ENCODE measurements around the gene GIPC3.
A peak's percentile ranks its signal among the peaks of the same experiment; 100 is the strongest.

Gene GIPC3

DNA sequence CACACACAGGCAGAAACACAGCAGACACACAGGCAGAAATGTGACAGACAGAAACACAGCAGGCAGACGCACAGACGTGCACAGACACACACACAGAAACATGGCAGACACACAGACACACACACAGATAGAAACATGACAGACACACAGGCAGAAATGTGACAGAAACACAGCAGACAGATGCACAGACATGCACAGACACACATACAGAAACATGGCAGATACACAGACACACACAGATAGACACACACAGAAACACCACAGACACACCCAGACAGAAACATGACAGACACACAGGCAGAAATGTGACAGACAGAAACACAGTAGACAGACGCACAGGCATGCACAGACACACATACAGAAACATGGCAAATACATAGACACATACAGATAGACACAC is 20.1 kb downstream of the GIPC3 start:
- DNase-seq: no peak

GRCh38 chr19:3605770-3606169 is 20.5 kb downstream of the GIPC3 start:
- no peak for DNase-seq

GRCh38 chr19:3606174-3606689 is 21.0 kb downstream of the GIPC3 start:
- DNase-seq: no peak

GRCh38 chr19:3606690-3607289 is 21.5 kb downstream of the GIPC3 start, which contains the start of gene TBXA2R:
TBXA2R (minus strand) TSS chr19:3606875; CDS start chr19:3600634, 6,241 bp downstream.
- peak; percentile 67 for DNase-seq

DNA sequence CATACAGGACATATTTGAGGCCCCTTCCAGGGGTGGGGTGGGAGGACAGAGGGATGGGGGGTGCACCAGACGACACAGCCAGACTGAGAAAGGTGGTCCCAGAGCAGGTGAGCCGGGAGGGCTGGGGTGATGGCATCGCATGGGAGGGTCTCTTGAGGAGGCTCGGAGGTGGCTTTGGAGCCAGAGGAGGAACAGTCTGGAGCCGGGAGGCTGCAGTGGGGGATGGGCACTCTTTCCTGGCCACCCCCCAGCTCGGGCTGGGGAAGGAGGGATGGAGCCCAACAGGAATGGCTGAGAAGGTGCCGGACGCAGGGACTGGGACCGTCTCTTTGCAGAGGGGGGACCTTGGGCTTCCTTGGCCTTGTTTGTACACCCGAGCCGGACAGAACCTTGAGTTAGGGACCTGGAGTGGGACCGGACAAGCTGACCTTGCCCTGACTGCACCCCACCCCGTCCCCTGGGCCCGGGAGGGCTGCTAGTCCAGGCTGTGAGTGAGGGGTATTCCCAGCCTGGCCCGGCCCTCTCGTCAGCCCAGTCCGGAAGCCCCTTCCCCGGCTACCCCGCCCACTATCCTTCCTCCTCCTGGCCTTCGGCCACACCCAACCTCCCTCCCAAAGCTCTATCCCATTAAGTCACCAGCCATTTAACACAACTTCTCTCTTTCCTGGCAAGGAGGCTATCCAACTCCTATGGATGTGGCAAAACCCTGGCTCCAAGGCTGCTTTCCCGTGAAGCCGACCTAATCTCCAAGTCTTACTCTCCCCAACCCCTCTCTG is 22.2 kb downstream of the GIPC3 start:
- no peak for DNase-seq

DNA sequence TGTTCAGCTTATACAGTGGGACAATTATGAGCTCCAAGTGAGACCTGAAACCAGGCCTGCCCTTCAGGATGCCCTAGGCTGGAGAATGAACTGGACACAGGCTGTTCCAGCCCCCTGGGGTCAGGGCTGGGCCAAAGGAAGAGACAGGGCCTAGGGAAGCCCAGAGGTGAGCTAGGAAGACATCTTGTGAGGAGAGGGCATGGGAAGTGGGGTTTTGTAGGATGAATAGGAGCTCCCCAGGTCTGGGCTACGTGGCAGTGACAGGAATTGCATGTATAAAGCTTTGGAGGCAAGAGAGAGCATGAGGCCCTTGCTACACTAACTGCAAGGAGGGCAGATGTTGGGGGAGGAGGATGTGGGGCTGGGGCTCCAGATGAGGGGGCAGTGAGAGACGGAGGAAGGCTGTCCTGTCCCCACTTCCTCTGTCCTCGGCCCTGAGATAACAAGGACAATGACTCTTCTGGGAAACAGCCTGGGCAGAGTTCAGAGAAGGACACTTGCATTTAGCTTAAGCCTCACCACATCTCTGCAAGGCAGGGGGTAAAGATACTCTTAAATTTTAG is 22.9 kb downstream of the GIPC3 start:
- DNase-seq: no peak

GRCh38 chr19:3608750-3609322 is 23.6 kb downstream of the GIPC3 start:
- no peak for DNase-seq

DNA sequence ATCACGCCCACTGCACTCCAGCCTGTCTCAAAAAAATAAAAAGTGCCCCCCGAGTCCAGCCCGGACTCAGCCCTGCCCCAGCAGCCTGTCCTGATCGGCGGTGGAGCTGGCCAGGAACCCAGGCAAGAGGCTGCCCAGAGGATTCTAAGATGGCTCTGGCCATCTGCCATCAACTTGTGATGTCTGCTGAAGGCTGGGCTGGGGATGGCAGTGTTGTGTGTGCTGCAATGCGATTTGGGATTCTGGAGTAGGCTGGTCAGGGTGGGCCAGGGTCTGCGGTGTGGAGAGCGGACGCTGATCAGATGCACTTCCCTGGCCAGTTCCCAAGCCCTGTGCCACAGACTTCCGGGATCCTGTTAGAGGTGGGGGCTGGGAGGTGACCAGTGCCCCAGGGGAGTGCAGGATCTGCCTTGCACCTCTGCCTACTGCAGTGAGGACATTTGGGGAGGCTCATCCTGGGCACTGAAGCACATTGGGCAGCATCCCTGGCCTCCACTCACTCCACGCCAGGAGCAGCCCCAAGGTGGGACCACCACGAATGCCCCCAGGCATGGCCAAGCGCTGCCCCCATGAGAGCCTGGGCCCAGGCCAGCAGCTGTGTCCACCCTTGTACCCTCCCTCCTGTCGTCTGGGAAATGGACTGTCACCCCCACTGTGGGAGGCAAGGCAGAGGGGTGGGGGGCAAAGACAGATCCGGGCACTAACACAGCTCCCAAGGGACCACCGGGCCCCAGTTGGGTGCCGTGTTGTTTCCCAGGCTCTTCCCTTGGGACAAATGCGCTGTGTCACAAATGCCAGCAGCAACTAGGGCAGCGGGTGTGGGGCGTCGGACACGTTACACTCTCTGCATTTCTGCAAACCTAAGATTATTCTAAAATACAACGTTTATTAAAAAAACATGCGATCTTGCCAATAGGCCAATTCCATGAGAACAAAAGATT is 24.8 kb downstream of the GIPC3 start:
- DNase-seq: no peak

DNA sequence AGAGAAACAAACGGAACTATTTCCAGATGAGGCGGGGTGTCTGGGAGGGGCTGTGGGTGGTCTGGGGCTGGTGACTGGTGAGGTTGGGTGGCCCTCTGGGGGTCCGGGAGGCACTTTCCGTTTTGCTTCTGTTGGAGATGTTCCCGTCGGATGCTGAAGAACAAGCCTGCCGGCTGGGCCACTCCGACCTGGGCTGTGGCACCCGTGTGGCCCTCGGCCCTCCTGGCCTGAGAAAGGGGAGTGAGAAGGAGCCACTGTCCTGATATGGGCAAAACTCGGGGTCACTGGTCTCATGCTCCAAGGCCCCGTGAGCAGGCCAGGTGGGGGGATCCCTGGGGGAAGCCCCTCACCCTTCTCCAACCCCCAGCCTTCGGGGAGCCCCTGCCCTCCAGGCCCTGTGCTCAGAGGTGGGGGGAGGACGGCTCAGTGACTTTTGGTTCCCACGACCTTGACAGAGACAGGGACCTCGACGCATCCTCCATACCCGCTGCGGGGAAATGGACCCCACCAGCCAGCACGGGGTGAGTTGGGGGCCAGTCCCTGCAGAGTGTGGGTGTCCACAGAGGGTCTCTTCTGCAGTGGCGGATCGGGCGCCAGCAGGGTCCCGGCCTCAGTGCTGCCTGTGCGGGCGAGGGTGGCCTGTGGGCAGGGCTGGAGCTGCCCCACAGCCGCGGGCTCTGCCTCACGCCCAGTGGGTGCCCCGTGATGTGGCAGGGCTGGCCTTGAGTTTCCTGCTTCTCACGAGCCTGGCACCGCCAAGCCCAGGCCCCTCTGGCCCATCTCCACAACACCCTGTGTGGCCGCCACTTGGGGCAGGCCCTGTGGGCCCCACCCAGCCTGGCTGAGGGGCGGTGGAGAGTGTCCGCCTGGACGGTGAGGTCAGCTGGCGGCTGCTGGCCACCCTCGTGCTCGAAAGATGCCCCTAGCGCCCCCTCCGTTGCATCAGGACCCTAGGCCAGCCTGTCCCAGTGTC is 25.8 kb downstream of the GIPC3 start:
- no peak for DNase-seq

DNA sequence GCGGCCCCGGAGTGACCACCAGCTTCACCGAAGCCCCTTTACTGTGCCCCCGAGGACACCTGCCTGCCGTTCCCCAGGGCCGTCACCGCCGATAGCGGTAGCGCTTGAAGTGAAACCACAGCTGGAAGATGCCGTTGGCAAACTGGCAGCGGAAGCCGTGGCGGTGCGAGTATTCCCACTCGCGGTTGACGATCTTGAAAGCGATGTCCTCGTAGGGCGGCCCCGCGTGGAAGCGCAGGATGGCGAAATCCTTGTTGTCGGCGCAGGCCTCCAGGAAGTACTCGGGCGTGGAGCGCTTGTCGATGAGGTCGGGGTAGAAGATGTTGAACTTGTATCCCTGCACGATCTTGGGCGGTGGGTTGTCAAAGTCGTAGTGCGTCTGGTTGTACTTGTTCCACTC is 26.6 kb downstream of the GIPC3 start:
- no peak for DNase-seq

DNA sequence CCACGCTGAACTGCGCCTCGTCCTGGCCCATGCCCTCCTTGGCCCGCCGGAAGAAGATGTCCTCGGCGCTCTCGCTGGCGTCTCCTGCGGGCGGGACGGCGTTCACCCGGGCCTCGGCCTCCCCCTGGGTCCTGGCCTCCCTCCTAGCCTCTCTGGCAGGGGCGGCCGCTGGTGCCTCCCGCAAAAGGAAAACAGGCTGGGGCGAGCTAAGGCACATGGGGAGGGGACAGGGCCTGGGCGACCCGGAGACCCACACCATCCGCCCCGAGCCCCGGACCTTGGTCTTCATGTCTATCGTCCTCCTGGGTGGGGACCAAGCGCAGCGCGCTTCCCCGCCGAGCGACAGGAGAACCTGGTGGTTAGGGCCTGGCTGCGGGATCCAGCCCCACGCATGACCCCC is 27.1 kb downstream of the GIPC3 start:
- DNase-seq: no peak

DNA sequence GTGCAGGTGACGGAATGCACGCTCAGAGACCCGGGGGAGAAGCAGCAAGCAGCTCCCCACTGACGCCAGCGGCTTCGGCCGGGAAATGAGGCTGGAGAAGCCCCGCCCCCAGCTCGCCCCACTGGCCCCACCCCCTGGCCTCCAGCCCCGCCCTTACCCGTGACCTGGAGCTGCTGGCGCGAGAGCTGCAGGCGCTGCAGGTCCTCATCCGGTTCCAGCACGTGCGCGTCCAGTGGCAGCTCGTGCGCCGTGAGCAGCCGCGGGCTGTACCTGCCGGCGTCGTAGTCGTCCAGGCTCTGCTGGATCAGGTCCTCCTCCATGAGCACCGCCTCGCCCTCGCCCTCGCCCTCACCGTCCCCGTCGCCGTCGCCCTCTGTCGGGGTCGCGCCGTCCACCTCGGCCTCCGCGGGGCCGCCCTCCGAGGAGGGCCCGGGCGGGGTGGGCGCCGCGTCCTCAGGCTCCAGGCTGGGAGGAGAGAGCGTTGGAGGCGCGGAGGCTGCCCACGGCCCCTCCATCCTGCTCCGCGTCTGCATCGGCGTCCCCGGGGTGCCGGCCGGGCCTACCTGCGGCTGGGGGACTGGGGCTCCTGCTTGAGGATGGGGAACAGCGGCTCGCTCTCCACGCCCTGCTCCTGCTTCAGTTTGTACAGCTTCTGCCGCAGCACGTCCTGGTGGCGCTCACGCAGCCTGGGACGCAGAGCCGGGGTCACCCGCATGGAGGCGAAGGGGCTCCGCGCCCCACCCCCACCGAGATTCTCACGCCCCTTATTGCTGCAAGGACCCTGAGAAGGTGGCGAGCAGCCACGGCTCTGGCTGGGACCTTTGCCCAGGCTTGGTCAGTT is 27.8 kb downstream of the GIPC3 start:
- no peak for DNase-seq

DNA sequence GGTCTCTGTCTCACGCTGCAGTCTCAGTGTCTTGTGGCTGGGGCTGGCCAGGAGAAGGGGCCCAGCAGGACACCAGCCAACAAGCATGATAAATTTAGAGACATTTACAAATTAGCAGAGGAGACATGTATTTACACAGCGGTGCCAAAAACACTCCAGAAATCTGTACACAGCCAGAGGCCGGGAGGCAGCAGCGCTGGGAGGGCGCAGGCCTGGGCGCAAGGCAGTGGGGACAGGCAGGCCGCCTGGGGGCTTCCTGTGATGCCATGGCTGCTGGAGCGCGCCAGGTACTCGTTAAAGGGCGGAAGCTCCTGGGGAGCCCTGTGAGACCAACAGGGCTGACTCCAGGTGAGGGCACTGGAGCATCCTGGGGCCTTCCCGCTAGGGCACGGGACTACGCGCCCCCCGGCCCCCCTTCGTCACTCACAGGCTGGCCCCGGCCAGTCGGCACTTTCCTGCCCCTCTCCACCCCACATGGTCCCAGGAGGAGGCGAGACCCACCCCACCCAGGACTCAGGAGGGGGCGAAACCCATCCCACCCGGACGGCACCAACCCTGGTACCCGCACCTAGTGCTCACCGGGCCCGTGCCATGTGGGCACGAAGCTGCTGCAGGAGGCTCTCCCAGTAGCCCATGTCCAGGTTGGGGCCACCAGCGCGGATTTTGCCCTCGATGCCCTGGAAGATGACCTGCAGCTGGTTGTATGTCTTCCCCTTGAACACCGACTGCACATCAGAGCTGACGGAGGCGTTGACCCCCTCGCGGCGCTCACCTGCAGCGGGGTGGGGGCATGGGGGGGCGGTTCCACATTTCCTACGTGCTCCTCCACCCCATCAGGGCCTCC is 28.8 kb downstream of the GIPC3 start:
- no peak for DNase-seq

GRCh38 chr19:3614858-3615505 is 29.7 kb downstream of the GIPC3 start:
- DNase-seq: no peak

GRCh38 chr19:3615524-3616135 is 30.4 kb downstream of the GIPC3 start:
- no peak for DNase-seq

GRCh38 chr19:3617463-3617862 is 32.2 kb downstream of the GIPC3 start:
- DNase-seq: no peak

- DNase-seq: peak; percentile 61
Observed at GRCh38 chr19:3618144-3618810, 33.0 kb downstream of the GIPC3 start.

Data from stimulated activated CD4-positive, alpha-beta T cell treated with anti-CD3 and anti-CD28 coated beads, Interleukin-4, amount 100 ng/mL, for 1 hour (primary cell).